Tibial artery (tissue), 4 donors: Measurements from ENCODE around the gene MAN2A2.

Experiments used
- DNase-seq, 2 donors: peaks; one replicate each; pipeline ENCODE4 v3.0.0-alpha.2; 2019
- H3K27ac ChIP-seq, 2 donors: fragments of 200-600 bp; sonication (generic) in 1 of 2; 1 replicate in 1 of 2; 2 replicates in 1 of 2; pipeline ENCODE4 v1.5.1; 2018 to 2019; ENCODE audit warnings: mild to moderate bottlenecking in 1 of 2
- H3K27me3 ChIP-seq, 2 donors: fragments of 200-600 bp; sonication (generic) in 1 of 2; one replicate each; pipeline versions ENCODE4 v1.5.1 to v1.6.0; 2016 to 2019
- H3K36me3 ChIP-seq, 3 donors: fragments of 200-600 bp; sonication (generic) in 2 of 3; one replicate each; pipeline ENCODE4 v1.5.1; 2016 to 2019; ENCODE audit warnings: mild to moderate bottlenecking in 2 of 3
- H3K4me1 ChIP-seq, 4 donors: fragments of 200-600 bp; sonication (generic) in 2 of 4; 1 replicate in 3 of 4; 2 replicates in 1 of 4; pipeline ENCODE4 v1.5.1; 2016 to 2019
- H3K4me3 ChIP-seq, 2 donors: fragments of 200-600 bp; sonication (generic) in 1 of 2; 1 replicate in 1 of 2; 2 replicates in 1 of 2; pipeline ENCODE4 v1.5.1; 2018 to 2019; ENCODE audit warnings: mild to moderate bottlenecking in 2 of 2
- H3K9me3 ChIP-seq, 3 donors: fragments of 200-600 bp; sonication (generic) in 1 of 3; one replicate each; pipeline ENCODE4 v1.5.1; 2016 to 2019
- CTCF ChIP-seq, 2 experiments: fragments of 200-600 bp in 1 of 2; fragments of 450-650 bp in 1 of 2; IDR thresholded peaks; one replicate each; pipeline ENCODE4 v1.5.1; 2017 to 2019; ENCODE audit warnings: antibody characterized with exemption in 2 of 2, mild to moderate bottlenecking in 1 of 2, moderate library complexity in 1 of 2
- intact Hi-C: fragments of 100-400 bp; cut with DNase I; formaldehyde crosslinking; loops from one replicate; pipeline ENCODE4 v1.15.0; 2023; ENCODE audit warnings: low total_unique reads

Gene MAN2A2

GRCh38 chr15:90946941-90947576 lies 44.0 kb downstream of the MAN2A2 start:
- intact Hi-C loops = no loop called here
- Histone ChIP-seq H3K4me3 (no peak overlapping the region), H3K27me3 (no peaks in the 10 kb centered on the region), H3K4me1 (no peaks in the 10 kb centered on the region), H3K27ac (no peak overlapping the region), H3K9me3 (no peaks in the 10 kb centered on the region), H3K36me3 (peaks cover 82 to 100% (median 96%) of the 10 kb centered on the region in 3 donors)
- TF ChIP-seq CTCF (IDR thresholded peaks at IDR 0.05) = no peak
- no peak for DNase-seq

- H3K4me3 ChIP-seq = no peak overlapping the region
- H3K36me3 ChIP-seq = peaks cover 75 to 100% (median 95%) of the 10 kb centered on the region in 3 donors
- intact Hi-C loops = no loop called here
Measured at GRCh38 chr15:90947577-90948357, 44.7 kb downstream of the MAN2A2 start.

GRCh38 chr15:90948506-90948905 lies 45.4 kb downstream of the MAN2A2 start:
- no peak overlapping the region for H3K27ac ChIP-seq
- intact Hi-C loops = no loop called here
- H3K4me1 ChIP-seq = no peaks in the 10 kb centered on the region
- no peaks in the 10 kb centered on the region for H3K9me3 ChIP-seq
- no peak overlapping the region for H3K4me3 ChIP-seq
- peaks cover 68 to 100% (median 95%) of the 10 kb centered on the region in 3 donors for H3K36me3 ChIP-seq
- no peak for DNase-seq
- no peak for TF ChIP-seq CTCF (IDR thresholded peaks at IDR 0.05)
- no peaks in the 10 kb centered on the region for H3K27me3 ChIP-seq

More at GRCh38 chr15:90947577-90948357, 44.7 kb downstream of the MAN2A2 start:
- Histone ChIP-seq H3K4me1 (no peaks in the 10 kb centered on the region), H3K27ac (no peak overlapping the region), H3K9me3 (no peaks in the 10 kb centered on the region), H3K27me3 (no peaks in the 10 kb centered on the region)
- TF ChIP-seq CTCF (IDR thresholded peaks at IDR 0.05) = no peak
- DNase-seq = no peak

GRCh38 chr15:90949979-90950675 lies 47.0 kb downstream of the MAN2A2 start:
- Histone ChIP-seq H3K36me3 (peaks cover 51 to 89% (median 83%) of the 10 kb centered on the region in 3 donors), H3K4me1 (peaks cover 0 to 3% (median 2%) of the 10 kb centered on the region in 4 donors), H3K9me3 (no peaks in the 10 kb centered on the region), H3K27me3 (no peaks in the 10 kb centered on the region), H3K4me3 (no peak overlapping the region), H3K27ac (no peak overlapping the region)
- intact Hi-C loops = no loop called here
- no peak for TF ChIP-seq CTCF (IDR thresholded peaks at IDR 0.05)
- no peak for DNase-seq

- intact Hi-C loops = no loop called here
- Histone ChIP-seq H3K9me3 (no peaks in the 10 kb centered on the region), H3K36me3 (peaks cover 48 to 84% (median 77%) of the 10 kb centered on the region in 3 donors), H3K4me3 (no peak overlapping the region), H3K27me3 (no peaks in the 10 kb centered on the region), H3K4me1 (peaks cover 0 to 9% (median 7%) of the 10 kb centered on the region in 4 donors), H3K27ac (no peak overlapping the region)
- no peak for TF ChIP-seq CTCF (IDR thresholded peaks at IDR 0.05)
- DNase-seq = no peak
Measured at GRCh38 chr15:90950676-90951075, 47.6 kb downstream of the MAN2A2 start.
